Endothelial cell of umbilical vein (primary cell): Measurements from ENCODE around the gene TPO. TPM values are rescaled to one million over a fixed set of nuclear protein-coding genes. Genes with fewer than 3 reads are reported as not detected.

Experiments used
- BruUV-seq: library from RNA; stranded (reverse); fragments of 400-500 nt; replicated peaks from 2 replicates; lab custom pipeline; 2021; lab: Mats Ljungman, UMichigan
- CTCF ChIA-PET: fragments of 300-600, 350-600 bp; sonication (Branson Sonifier 250); formaldehyde crosslinking; loops from one replicate; lab custom pipeline; 2021; ENCODE audit warnings: antibody characterized with exemption, inconsistent platforms; lab: Charles Lee
- POLR2A ChIA-PET: fragments of 300-600, 350-600 bp; sonication (Branson Sonifier 250); formaldehyde crosslinking; loops from one replicate; lab custom pipeline; 2021; ENCODE audit warnings: antibody characterized with exemption, inconsistent platforms; lab: Charles Lee
- DNase-seq: peaks from one replicate; pipeline ENCODE4 v3.0.0-alpha.2; 2011; ENCODE audit warnings: low read depth, low spot score
- FAIRE-seq: peaks from 2 replicates; lab custom pipeline; 2011; peaks lifted over from hg19 to GRCh38; lab: Jason Lieb, UNC
- H2AFZ ChIP-seq: 2 replicates; pipeline ENCODE4 v1.6.0; 2012; ENCODE audit warnings: low read depth, low read length, control low read depth, inconsistent platforms
- H3K27ac ChIP-seq: 2 replicates; pipeline ENCODE4 v1.5.1; 2011; ENCODE audit warnings: low read depth, mild to moderate bottlenecking, control low read depth, low read length, moderate library complexity; ENCODE audit not compliant: insufficient read depth
- H3K27me3 ChIP-seq, 2 experiments: 2 replicates each; pipeline versions ENCODE4 v1.6.0 to v1.6.1; 2011; ENCODE audit warnings: low read length in 2 of 2, mixed read lengths in 1 of 2; ENCODE audit not compliant: control insufficient read depth in 2 of 2, insufficient read depth in 2 of 2
- H3K36me3 ChIP-seq, 2 experiments: 2 replicates in 1 of 2; 3 replicates in 1 of 2; pipeline ENCODE4 v1.5.1; 2011; ENCODE audit warnings: low read length in 2 of 2, mild to moderate bottlenecking in 1 of 2, moderate library complexity in 1 of 2; ENCODE audit not compliant: control insufficient read depth in 2 of 2, insufficient read depth in 2 of 2; ENCODE audit errors: extremely low read depth in 1 of 2
- H3K4me1 ChIP-seq: 3 replicates; pipeline ENCODE4 v1.5.1; 2011; ENCODE audit warnings: mild to moderate bottlenecking, low read length; ENCODE audit not compliant: control insufficient read depth, insufficient read depth; ENCODE audit errors: extremely low read depth
- H3K4me2 ChIP-seq: 2 replicates; pipeline ENCODE4 v1.6.1; 2011; ENCODE audit warnings: low read length, control low read depth, mixed read lengths; ENCODE audit not compliant: insufficient read depth
- H3K4me3 ChIP-seq, 3 experiments: fragments of 200-600 bp in 1 of 3; sonication (generic), shearing (Covaris generic) in 1 of 3; replicated peaks in 1 of 3; 2 replicates each; pipeline ENCODE4 v1.5.1; 2011 to 2016; ENCODE audit warnings: control low read depth in 3 of 3, low read length in 3 of 3, mild to moderate bottlenecking in 2 of 3, inconsistent platforms in 1 of 3, low read depth in 1 of 3, moderate library complexity in 1 of 3; ENCODE audit not compliant: insufficient read depth in 1 of 3
- H3K79me2 ChIP-seq: 2 replicates; pipeline ENCODE4 v1.6.0; 2012; ENCODE audit warnings: low read length, inconsistent platforms; ENCODE audit not compliant: control insufficient read depth, insufficient read depth
- H3K9ac ChIP-seq: replicated peaks from 2 replicates; pipeline ENCODE3; 2011; ENCODE audit warnings: low read length, control low read depth; ENCODE audit not compliant: insufficient read depth; ENCODE audit errors: extremely low read depth
- H3K9me1 ChIP-seq: replicated peaks from 3 replicates; pipeline ENCODE4 v1.6.0; 2011; ENCODE audit warnings: mild to moderate bottlenecking, low read length; ENCODE audit not compliant: control insufficient read depth, insufficient read depth; ENCODE audit errors: extremely low read depth
- H3K9me3 ChIP-seq: replicated peaks from 2 replicates; pipeline ENCODE4 v1.5.1; 2012; ENCODE audit warnings: low read length, inconsistent platforms; ENCODE audit not compliant: control insufficient read depth, insufficient read depth
- H4K20me1 ChIP-seq: replicated peaks from 2 replicates; pipeline ENCODE3; 2011; ENCODE audit warnings: mild to moderate bottlenecking, low read length; ENCODE audit not compliant: control insufficient read depth, insufficient read depth; ENCODE audit errors: extremely low read depth
- EZH2 ChIP-seq: IDR thresholded peaks from 2 replicates; pipeline ENCODE4 v1.6.1; 2012; ENCODE audit warnings: borderline replicate concordance, low read depth, mild to moderate bottlenecking, moderate library complexity, low read length, inconsistent platforms; ENCODE audit not compliant: severe bottlenecking
- FOS ChIP-seq: IDR thresholded peaks from 2 replicates; pipeline ENCODE4 v1.6.1; 2011; ENCODE audit warnings: mild to moderate bottlenecking, low read length, moderate library complexity, borderline replicate concordance; ENCODE audit not compliant: insufficient read depth
- GATA2 ChIP-seq: IDR thresholded peaks from 2 replicates; pipeline ENCODE4 v1.7.0; 2011; ENCODE audit warnings: low read depth, mild to moderate bottlenecking, moderate library complexity, mixed read lengths, low read length; ENCODE audit not compliant: insufficient read length, insufficient read depth
- JUN ChIP-seq: IDR thresholded peaks from 2 replicates; pipeline ENCODE4 v1.6.1; 2011; ENCODE audit warnings: borderline replicate concordance, low read depth; ENCODE audit not compliant: insufficient read length, insufficient read depth
- MYC ChIP-seq: IDR thresholded peaks from one replicate; pipeline ENCODE4 v1.6.1; 2011; ENCODE audit warnings: mild to moderate bottlenecking, low read depth, low read length
- POLR2A ChIP-seq: IDR thresholded peaks from 2 replicates; pipeline ENCODE4 v1.6.1; 2012; ENCODE audit warnings: low read depth, mild to moderate bottlenecking, control low read depth, low read length
- POLR2AphosphoS5 ChIP-seq: IDR thresholded peaks from 2 replicates; pipeline ENCODE4 v1.6.1; 2012; ENCODE audit warnings: low read depth, mild to moderate bottlenecking, control low read depth, low read length, moderate library complexity; ENCODE audit not compliant: insufficient read depth
- dilution Hi-C: fragments of 300-500 bp; cut with MboI; formaldehyde crosslinking; loops from one replicate; pipeline ENCODE4 v1.15.0; 2019; ENCODE audit warnings: low sequenced_read_pairs; ENCODE audit not compliant: extremely low pct_ligation_motif_present
- intact Hi-C: fragments of 100-400 bp; cut with micrococcal nuclease; formaldehyde crosslinking; loops from one replicate; pipeline ENCODE4 v1.10.0; 2022
- polyA plus RNA-seq, 4 experiments: library from polyadenylated mRNA; depleted of rRNA in 3 of 4; stranded (reverse) in 3 of 4; unstranded in 1 of 4; fragments of >200 nt; gene quantifications; 2 replicates each; pipeline versions ENCODE4 v1.2.1 to v1.2.3, GENCODE V29; 2011 to 2012; ENCODE audit warnings: missing spikeins in 1 of 4
- total RNA-seq: library from RNA; stranded (reverse); gene quantifications from 2 replicates; pipeline ENCODE4 v1.2.3, GENCODE V29; 2021
- TF ChIP-seq, protein P1 (sequence below), 2 donors: IDR thresholded peaks; 1 replicate in 1 of 2; 2 replicates in 1 of 2; pipeline ENCODE4 v1.5.1; 2011; ENCODE audit warnings: low read length in 2 of 2, mild to moderate bottlenecking in 2 of 2, moderate library complexity in 2 of 2, control low read depth in 1 of 2, inconsistent platforms in 1 of 2, low read depth in 1 of 2; ENCODE audit not compliant: insufficient read depth in 1 of 2; ENCODE audit errors: extremely low read depth in 1 of 2
- TF ChIP-seq, protein P2 (sequence below): IDR thresholded peaks from 2 replicates; pipeline ENCODE4 v1.6.1; 2011; ENCODE audit not compliant: insufficient read depth, insufficient read length

Gene TPO
- total and polyA plus RNA-seq, 2 donors (not counting 3 experiments of a cell fraction or from before 2014, with no cell fraction given), result not detected

DNA sequence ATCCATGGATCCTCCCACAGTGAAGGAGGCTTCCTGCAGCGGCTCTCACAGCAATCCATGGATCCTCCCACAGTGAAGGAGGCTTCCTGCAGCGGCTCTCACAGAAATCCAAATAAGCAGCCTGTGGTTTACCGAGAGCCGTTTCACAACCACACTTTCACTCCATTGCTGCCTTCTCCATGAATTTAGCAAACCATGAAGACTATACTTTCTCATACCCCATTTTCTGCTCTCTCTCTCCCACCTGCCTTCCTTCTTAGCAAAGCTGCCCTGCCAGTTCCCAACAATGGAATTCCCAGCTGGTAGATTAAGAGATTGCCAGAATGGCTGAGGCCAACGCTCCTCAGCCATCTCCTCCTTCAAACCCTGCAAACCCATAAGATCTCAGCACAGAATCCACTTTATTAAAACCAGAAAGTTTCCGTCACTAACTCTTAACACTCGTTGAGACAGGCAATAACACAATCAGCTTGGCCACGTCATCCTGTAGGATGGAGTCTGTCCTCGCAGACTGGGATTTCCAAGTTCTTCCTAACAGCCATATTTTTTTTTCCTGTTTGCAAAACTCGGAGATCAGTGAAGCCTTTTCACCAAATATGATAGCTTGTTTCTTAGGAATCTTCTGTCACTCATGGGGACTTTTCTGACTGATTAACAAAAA lies 168.8 kb downstream of the TPO start:
- H4K20me1 ChIP-seq, result no peaks in the 10 kb centered on the region
- DNase-seq, result no peak
- no peaks in the 10 kb centered on the region for H3K9me3 ChIP-seq
- TF ChIP-seq GATA2, result no peak
- TF ChIP-seq POLR2AphosphoS5, result no peak
- TF ChIP-seq, protein P1, sequence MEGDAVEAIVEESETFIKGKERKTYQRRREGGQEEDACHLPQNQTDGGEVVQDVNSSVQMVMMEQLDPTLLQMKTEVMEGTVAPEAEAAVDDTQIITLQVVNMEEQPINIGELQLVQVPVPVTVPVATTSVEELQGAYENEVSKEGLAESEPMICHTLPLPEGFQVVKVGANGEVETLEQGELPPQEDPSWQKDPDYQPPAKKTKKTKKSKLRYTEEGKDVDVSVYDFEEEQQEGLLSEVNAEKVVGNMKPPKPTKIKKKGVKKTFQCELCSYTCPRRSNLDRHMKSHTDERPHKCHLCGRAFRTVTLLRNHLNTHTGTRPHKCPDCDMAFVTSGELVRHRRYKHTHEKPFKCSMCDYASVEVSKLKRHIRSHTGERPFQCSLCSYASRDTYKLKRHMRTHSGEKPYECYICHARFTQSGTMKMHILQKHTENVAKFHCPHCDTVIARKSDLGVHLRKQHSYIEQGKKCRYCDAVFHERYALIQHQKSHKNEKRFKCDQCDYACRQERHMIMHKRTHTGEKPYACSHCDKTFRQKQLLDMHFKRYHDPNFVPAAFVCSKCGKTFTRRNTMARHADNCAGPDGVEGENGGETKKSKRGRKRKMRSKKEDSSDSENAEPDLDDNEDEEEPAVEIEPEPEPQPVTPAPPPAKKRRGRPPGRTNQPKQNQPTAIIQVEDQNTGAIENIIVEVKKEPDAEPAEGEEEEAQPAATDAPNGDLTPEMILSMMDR (IDR thresholded peaks at IDR 0.05; ENCODE audit: extremely low read depth in 1 of 2, insufficient read depth in 1 of 2, low read depth in 1 of 2, low read length in 2 of 2), result no peak
- no peak for TF ChIP-seq JUN
- TF ChIP-seq, protein P2, sequence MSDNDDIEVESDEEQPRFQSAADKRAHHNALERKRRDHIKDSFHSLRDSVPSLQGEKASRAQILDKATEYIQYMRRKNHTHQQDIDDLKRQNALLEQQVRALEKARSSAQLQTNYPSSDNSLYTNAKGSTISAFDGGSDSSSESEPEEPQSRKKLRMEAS, result no peak
- no peak for TF ChIP-seq FOS
- no peak for TF ChIP-seq EZH2
- TF ChIP-seq MYC, result no peak
- TF ChIP-seq POLR2A, result no peak
- intact Hi-C loops, result no loop called here
- H3K9ac ChIP-seq, result no peak overlapping the region
- no peak overlapping the region for H3K4me3 ChIP-seq
- H3K36me3 ChIP-seq, result no peaks in the 10 kb centered on the region
- no peaks in the 10 kb centered on the region for H3K9me1 ChIP-seq
- H2AFZ ChIP-seq, result no peak overlapping the region
- no TSS peak for BruUV-seq
- POLR2A ChIA-PET, result no interaction called here
- H3K4me2 ChIP-seq, result no peak overlapping the region
- H3K79me2 ChIP-seq, result no peaks in the 10 kb centered on the region
- no peak for FAIRE-seq
- no peaks in the 10 kb centered on the region for H3K4me1 ChIP-seq
- dilution Hi-C loops, result no loop called here
- H3K27ac ChIP-seq, result no peak overlapping the region
- CTCF ChIA-PET, result interaction anchor here (1.3 to 1.7 kb wide), 2 partner anchors 31 to 169 kb away, joined by 4 to 10 read pairs; no protein-coding TSS in a partner anchor
- no peaks in the 10 kb centered on the region for H3K27me3 ChIP-seq
